Type B pancreatic cell (in vitro differentiated cells): ENCODE data around the gene ZC3H7B. TPM values are rescaled to one million over a fixed set of nuclear protein-coding genes. Genes with fewer than 3 reads are reported as not detected.

Source experiments
- DNase-seq: peaks from one replicate; pipeline ENCODE4 v3.0.0; 2021; ENCODE audit warnings: mixed read lengths; ENCODE audit not compliant: unreplicated experiment; ENCODE audit errors: extremely low spot score
- H3K27ac Mint-ChIP-seq: 2 replicates; pipeline ENCODE4 v1.8.0; 2021; ENCODE audit warnings: mild to moderate bottlenecking, mixed read lengths
- H3K27me3 Mint-ChIP-seq: 2 replicates; pipeline ENCODE4 v1.8.0; 2021; ENCODE audit warnings: mixed read lengths
- H3K36me3 Mint-ChIP-seq: 2 replicates; pipeline ENCODE4 v1.8.0; 2021; ENCODE audit warnings: mixed read lengths
- H3K4me1 Mint-ChIP-seq: one replicate; pipeline ENCODE4 v1.8.0; 2021; ENCODE audit warnings: mixed read lengths; ENCODE audit not compliant: unreplicated experiment
- H3K4me3 Mint-ChIP-seq: 2 replicates; pipeline ENCODE4 v1.8.0; 2021; ENCODE audit warnings: mild to moderate bottlenecking, mixed read lengths
- H3K9me3 Mint-ChIP-seq: 2 replicates; pipeline ENCODE4 v1.8.0; 2021; ENCODE audit warnings: mixed read lengths
- CTCF ChIP-seq: fragments of 200-600 bp; sonication (generic); conservative IDR thresholded peaks from 2 replicates; pipeline ENCODE4 v1.5.0; 2021; ENCODE audit warnings: antibody characterized with exemption, mild to moderate bottlenecking
- total RNA-seq: library from RNA; stranded (reverse); gene quantifications from 2 replicates; pipeline ENCODE4 v1.2.1, GENCODE V29; 2021; ENCODE audit warnings: low replicate concordance

Gene ZC3H7B
- total RNA-seq, 1 donor from 2014 or later, result 74.3 TPM

- Mint-ChIP-seq H3K9me3 (no peaks in the 10 kb centered on the region), H3K27me3 (no peaks in the 10 kb centered on the region), H3K27ac (peak overlapping the region; percentile 100), H3K4me1 (peaks cover 21% of the 10 kb centered on the region), H3K4me3 (peak overlapping the region; percentile 90), H3K36me3 (peaks cover 7% of the 10 kb centered on the region)
- no peak for TF ChIP-seq CTCF
- DNase-seq, result no peak
Observed at GRCh38 chr22:41300661-41301060, 664 bp upstream of the ZC3H7B start.

GRCh38 chr22:41302021-41302767 lies 869 bp downstream of the ZC3H7B start:
- Mint-ChIP-seq H3K36me3 (peaks cover 10% of the 10 kb centered on the region), H3K9me3 (no peaks in the 10 kb centered on the region), H3K4me3 (peak overlapping the region; percentile 88), H3K4me1 (peaks cover 25% of the 10 kb centered on the region), H3K27ac (peak overlapping the region; percentile 88), H3K27me3 (no peaks in the 10 kb centered on the region)
- DNase-seq, result peak; percentile 75
- TF ChIP-seq CTCF, result no peak

GRCh38 chr22:41302811-41303210 lies 1.5 kb downstream of the ZC3H7B start:
- Mint-ChIP-seq H3K27me3 (no peaks in the 10 kb centered on the region), H3K9me3 (no peaks in the 10 kb centered on the region), H3K36me3 (peaks cover 10% of the 10 kb centered on the region), H3K4me3 (peak overlapping the region; percentile 88), H3K27ac (peak overlapping the region; percentile 88), H3K4me1 (peaks cover 25% of the 10 kb centered on the region)
- no peak for DNase-seq
- no peak for TF ChIP-seq CTCF

- Mint-ChIP-seq H3K9me3 (no peaks in the 10 kb centered on the region), H3K27me3 (no peaks in the 10 kb centered on the region), H3K4me3 (no peak overlapping the region), H3K36me3 (peaks cover 10% of the 10 kb centered on the region), H3K27ac (no peak overlapping the region), H3K4me1 (peaks cover 28% of the 10 kb centered on the region)
- no peak for DNase-seq
- TF ChIP-seq CTCF, result no peak
Observed at GRCh38 chr22:41305646-41306045, 4.3 kb downstream of the ZC3H7B start.

- no peaks in the 10 kb centered on the region for H3K27me3 Mint-ChIP-seq
- no peak overlapping the region for H3K4me3 Mint-ChIP-seq
- DNase-seq, result no peak
- H3K36me3 Mint-ChIP-seq, result peaks cover 18% of the 10 kb centered on the region
- peaks cover 26% of the 10 kb centered on the region for H3K4me1 Mint-ChIP-seq
- TF ChIP-seq CTCF, result no peak
- H3K27ac Mint-ChIP-seq, result no peak overlapping the region
- peaks cover 7% of the 10 kb centered on the region for H3K9me3 Mint-ChIP-seq
Observed at GRCh38 chr22:41308054-41308453, 6.7 kb downstream of the ZC3H7B start.
